Esophagus muscularis mucosa (tissue), 3 donors: Measurements from ENCODE around the gene ATP1A2.

Experiments used
- POLR2A ChIP-seq: fragments of 450-650 bp; IDR thresholded peaks from one replicate; pipeline ENCODE4 v1.6.1; 2017; ENCODE audit warnings: antibody characterized with exemption, moderate library complexity, mild to moderate bottlenecking, low read depth
- TF ChIP-seq, protein P1 (sequence below), 3 experiments: fragments of 200-600 bp in 2 of 3; fragments of 450-650 bp in 1 of 3; sonication (generic) in 2 of 3; IDR thresholded peaks; one replicate each; pipeline ENCODE4 v1.5.1; 2017 to 2019; ENCODE audit warnings: antibody characterized with exemption in 3 of 3, mild to moderate bottlenecking in 2 of 3, moderate library complexity in 1 of 3

DNA sequence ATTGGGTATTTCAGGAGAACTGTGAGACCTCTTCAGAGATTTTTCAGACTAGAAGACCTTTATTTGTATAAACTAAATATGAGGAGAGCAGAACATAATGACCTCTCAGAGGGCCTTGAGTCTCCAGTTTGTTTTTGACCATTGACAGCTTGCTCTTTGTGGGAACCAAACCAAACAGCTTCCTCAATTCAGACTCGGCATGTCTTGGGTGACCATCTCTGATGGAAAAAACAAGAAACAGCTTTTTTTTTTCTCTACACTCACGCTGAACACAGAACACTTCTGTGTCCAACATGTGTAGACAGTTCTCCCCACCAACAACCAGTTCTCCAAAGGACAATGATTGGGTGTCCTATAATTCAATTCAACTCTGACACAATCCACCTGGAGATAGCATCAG, 47.4 kb downstream of the ATP1A2 start:
- TF ChIP-seq, protein P1, sequence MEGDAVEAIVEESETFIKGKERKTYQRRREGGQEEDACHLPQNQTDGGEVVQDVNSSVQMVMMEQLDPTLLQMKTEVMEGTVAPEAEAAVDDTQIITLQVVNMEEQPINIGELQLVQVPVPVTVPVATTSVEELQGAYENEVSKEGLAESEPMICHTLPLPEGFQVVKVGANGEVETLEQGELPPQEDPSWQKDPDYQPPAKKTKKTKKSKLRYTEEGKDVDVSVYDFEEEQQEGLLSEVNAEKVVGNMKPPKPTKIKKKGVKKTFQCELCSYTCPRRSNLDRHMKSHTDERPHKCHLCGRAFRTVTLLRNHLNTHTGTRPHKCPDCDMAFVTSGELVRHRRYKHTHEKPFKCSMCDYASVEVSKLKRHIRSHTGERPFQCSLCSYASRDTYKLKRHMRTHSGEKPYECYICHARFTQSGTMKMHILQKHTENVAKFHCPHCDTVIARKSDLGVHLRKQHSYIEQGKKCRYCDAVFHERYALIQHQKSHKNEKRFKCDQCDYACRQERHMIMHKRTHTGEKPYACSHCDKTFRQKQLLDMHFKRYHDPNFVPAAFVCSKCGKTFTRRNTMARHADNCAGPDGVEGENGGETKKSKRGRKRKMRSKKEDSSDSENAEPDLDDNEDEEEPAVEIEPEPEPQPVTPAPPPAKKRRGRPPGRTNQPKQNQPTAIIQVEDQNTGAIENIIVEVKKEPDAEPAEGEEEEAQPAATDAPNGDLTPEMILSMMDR (IDR thresholded peaks at IDR 0.05), result no peak
- TF ChIP-seq POLR2A, result no peak
